Ascending aorta (tissue), 2 donors: ENCODE results near the gene RNU1-2. TPM values are rescaled to one million over a fixed set of nuclear protein-coding genes. Genes with fewer than 3 reads are reported as not detected.
"Not testable (repeated sequence)": the region's sequence is repeated elsewhere in the genome, so short reads cannot be mapped to it uniquely, and the experiment has no call there.

Experiments
- DNase-seq, 2 donors: peaks; one replicate each; pipeline ENCODE4 v3.0.0-alpha.2; 2019; ENCODE audit warnings: low spot score in 2 of 2
- H3K27ac ChIP-seq, 2 donors: fragments of 200-600 bp; sonication (generic); one replicate each; pipeline ENCODE4 v1.5.1; 2016 to 2017; ENCODE audit warnings: mild to moderate bottlenecking in 1 of 2
- H3K27me3 ChIP-seq: fragments of 200-600 bp; sonication (generic); one replicate; pipeline ENCODE4 v1.5.1; 2017
- H3K36me3 ChIP-seq, 2 donors: fragments of 200-600 bp; sonication (generic); one replicate each; pipeline ENCODE4 v1.5.1; 2016
- H3K4me1 ChIP-seq, 2 donors: fragments of 200-600 bp; sonication (generic); one replicate each; pipeline ENCODE4 v1.5.1; 2016 to 2017; ENCODE audit warnings: mild to moderate bottlenecking in 1 of 2
- H3K4me3 ChIP-seq, 2 donors: fragments of 200-600 bp; sonication (generic); one replicate each; pipeline ENCODE4 v1.5.1; 2016 to 2017; ENCODE audit warnings: mild to moderate bottlenecking in 1 of 2
- H3K9me3 ChIP-seq, 2 donors: fragments of 200-600 bp; sonication (generic); one replicate each; pipeline ENCODE4 v1.5.1; 2016
- CTCF ChIP-seq, 3 experiments: fragments of 200-600 bp in 2 of 3; fragments of 450-650 bp in 1 of 3; sonication (generic) in 2 of 3; IDR thresholded peaks; one replicate each; pipeline ENCODE4 v1.5.1; 2016 to 2019; ENCODE audit warnings: antibody characterized with exemption in 3 of 3, mild to moderate bottlenecking in 1 of 3, moderate library complexity in 1 of 3
- intact Hi-C: fragments of 100-400 bp; cut with DNase I; formaldehyde crosslinking; loops from one replicate; pipeline ENCODE4 v1.15.1; 2023
- total RNA-seq: library from RNA; depleted of rRNA; stranded (reverse); fragments of >200 nt; gene quantifications from one replicate; pipeline ENCODE4 v1.1.0, GENCODE V29; 2016

The RNU1-2 gene
- total RNA-seq, 1 donor from 2014 or later, result under 0.01 TPM

- H3K9me3 ChIP-seq, H3K36me3 ChIP-seq, H3K27ac ChIP-seq, H3K27me3 ChIP-seq, H3K4me1 ChIP-seq, intact Hi-C loops: not testable (repeated sequence)
- peak overlapping the region; percentile 35 to 61 for H3K4me3 ChIP-seq
- peak in 1 of 2 donors; percentile 82 for DNase-seq
Measured at GRCh38 chr1:16873076-16873879, 22.5 kb upstream of the RNU1-2 start.

- H3K27me3 ChIP-seq, H3K27ac ChIP-seq, H3K9me3 ChIP-seq, H3K36me3 ChIP-seq, intact Hi-C loops, H3K4me3 ChIP-seq, H3K4me1 ChIP-seq, DNase-seq: not testable (repeated sequence)
Measured at GRCh38 chr1:16874968-16875765, 20.6 kb upstream of the RNU1-2 start.

GRCh38 chr1:16881742-16882141, 14.0 kb upstream of the RNU1-2 start:
- H3K36me3 ChIP-seq, H3K9me3 ChIP-seq, H3K4me1 ChIP-seq, intact Hi-C loops, H3K27me3 ChIP-seq, H3K4me3 ChIP-seq, H3K27ac ChIP-seq: not testable (repeated sequence)
- DNase-seq, result peak in 1 of 2 donors; percentile 44

- Histone ChIP-seq H3K4me3 (no peak overlapping the region), H3K4me1 (no peaks in the 10 kb centered on the region), H3K27ac (no peak overlapping the region), H3K27me3 (no peaks in the 10 kb centered on the region), H3K9me3 (no peaks in the 10 kb centered on the region), H3K36me3 (no peaks in the 10 kb centered on the region)
- peak in 1 of 2 donors; percentile 53 for DNase-seq
- no peak for TF ChIP-seq CTCF (IDR thresholded peaks at IDR 0.05)
- intact Hi-C loops, result no loop called here
Measured at GRCh38 chr1:16882986-16883385, 12.8 kb upstream of the RNU1-2 start.

DNA sequence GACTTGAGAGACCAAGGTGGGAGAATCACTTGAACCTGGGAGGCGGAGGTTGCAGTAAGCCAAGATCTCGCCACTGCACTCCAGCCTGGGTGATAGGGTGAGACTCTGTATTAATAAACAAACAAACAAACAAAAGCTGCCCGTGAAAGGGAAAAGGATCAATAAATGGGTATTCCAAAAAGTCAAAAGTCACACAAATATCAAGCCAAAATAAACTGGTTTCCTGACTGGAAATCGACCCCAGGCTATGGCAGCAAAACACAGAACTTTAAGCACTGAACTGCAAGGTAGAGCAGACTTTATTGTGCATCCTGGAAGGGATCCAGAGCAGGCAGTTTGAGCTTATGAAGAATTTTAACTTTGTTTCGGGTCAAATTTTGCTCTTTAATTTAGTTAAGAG, 11.3 kb upstream of the RNU1-2 start:
- H3K27ac ChIP-seq, H3K4me3 ChIP-seq, H3K27me3 ChIP-seq, H3K36me3 ChIP-seq, H3K4me1 ChIP-seq, DNase-seq, H3K9me3 ChIP-seq, intact Hi-C loops: not testable (repeated sequence)

GRCh38 chr1:16886860-16887605, 8.7 kb upstream of the RNU1-2 start:
- Histone ChIP-seq H3K36me3 (no peaks in the 10 kb centered on the region), H3K4me3 (no peak overlapping the region), H3K27ac (no peak overlapping the region), H3K9me3 (no peaks in the 10 kb centered on the region), H3K27me3 (no peaks in the 10 kb centered on the region), H3K4me1 (peaks cover 4 to 9% of the 10 kb centered on the region in 2 donors)
- peak in 1 of 2 donors; percentile 61 for DNase-seq
- no peak for TF ChIP-seq CTCF (IDR thresholded peaks at IDR 0.05)
- intact Hi-C loops, result no loop called here

DNA sequence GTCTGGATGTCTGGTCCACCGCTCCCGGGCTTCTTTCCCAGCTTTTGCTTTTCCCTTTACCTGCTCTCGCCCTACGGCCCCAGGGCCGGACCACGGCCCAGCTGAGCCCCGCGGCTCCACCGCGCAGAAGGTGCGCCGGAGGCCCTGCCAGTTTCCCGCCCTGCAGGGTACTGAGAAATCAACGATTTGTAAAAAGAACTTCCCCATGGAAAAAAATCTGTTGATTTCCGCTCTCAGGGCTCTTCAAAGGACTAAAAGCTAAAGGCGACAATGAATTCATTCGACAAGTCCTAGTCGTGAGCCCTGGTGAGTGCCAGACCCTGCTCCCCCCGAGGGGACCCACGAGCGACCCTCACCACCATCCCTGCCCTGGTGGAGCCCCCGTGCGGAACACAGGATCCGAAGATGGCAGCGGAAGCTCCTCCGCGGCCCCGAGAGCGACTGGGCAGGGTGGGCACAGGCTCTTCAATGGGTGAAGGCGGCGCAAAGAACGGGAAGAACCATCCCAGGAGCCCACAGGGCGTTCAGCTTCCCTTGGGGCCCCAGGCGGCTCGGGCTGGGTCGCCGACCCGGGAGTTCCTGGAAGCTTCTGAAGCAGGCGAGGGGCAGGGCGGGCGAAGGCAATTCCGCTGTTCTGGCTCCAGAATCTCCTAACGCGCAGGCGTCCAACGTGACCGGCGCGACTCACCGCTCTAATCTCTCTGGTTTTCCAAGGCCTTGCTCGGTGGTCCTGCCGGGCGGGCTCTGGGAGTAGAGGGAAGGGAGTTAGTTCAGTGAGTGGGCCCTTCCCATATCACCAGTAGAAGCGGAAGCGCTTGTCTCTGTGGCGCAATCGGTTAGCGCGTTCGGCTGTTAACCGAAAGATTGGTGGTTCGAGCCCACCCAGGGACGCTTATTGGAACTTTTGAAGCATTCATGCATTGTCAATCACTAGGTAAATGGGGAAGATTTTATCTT, 6.6 kb upstream of the RNU1-2 start:
- no peaks in the 10 kb centered on the region for H3K36me3 ChIP-seq
- peak overlapping the region; percentile 68 to 87 for H3K4me3 ChIP-seq
- TF ChIP-seq CTCF (IDR thresholded peaks at IDR 0.05), result peak in 2 of 3 experiments; percentile 30 to 48
- peaks cover 4 to 9% of the 10 kb centered on the region in 2 donors for H3K4me1 ChIP-seq
- peak overlapping the region; percentile 88 to 94 for H3K27ac ChIP-seq
- DNase-seq, result peak; percentile 63 to 89
- intact Hi-C loops, result no loop called here
- H3K9me3 ChIP-seq, result no peaks in the 10 kb centered on the region
- no peaks in the 10 kb centered on the region for H3K27me3 ChIP-seq

DNA sequence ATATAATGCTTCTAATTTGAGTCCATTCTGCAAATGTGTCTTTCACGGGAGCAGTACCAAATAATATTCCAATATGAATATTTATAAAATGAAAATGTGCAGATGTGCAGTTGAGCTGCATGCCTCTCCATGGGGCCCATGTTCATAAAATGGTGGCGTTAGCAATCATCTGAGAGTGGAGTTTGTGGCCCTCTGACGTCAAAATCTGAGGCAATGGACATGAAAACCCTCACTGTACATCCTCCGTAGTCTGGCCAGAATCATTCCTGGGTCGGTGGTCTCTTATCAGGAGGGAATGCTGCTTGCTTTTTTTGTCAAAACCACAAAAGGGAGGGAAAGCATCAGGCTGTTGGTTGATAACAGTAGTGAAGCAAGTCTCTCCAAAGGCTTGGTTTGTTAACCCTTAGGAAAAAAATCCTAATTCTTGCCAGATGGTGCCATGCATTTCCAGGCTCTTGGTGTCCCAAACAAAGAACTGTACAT, 5.2 kb upstream of the RNU1-2 start:
- H3K36me3 ChIP-seq, H3K4me1 ChIP-seq, H3K27ac ChIP-seq, intact Hi-C loops, H3K27me3 ChIP-seq, H3K4me3 ChIP-seq, H3K9me3 ChIP-seq: not testable (repeated sequence)
- DNase-seq, result peak in 1 of 2 donors; percentile 21

- H3K27ac ChIP-seq, DNase-seq, H3K4me1 ChIP-seq, H3K9me3 ChIP-seq, intact Hi-C loops, H3K36me3 ChIP-seq, H3K4me3 ChIP-seq, H3K27me3 ChIP-seq: not testable (repeated sequence)
Measured at GRCh38 chr1:16891057-16891456, 4.7 kb upstream of the RNU1-2 start.
